ENCODE data around the gene OR8K1. TPM values are rescaled to one million over a fixed set of nuclear protein-coding genes. Genes with fewer than 3 reads are reported as not detected.

Gene OR8K1
- not detected for total RNA-seq
- not detected for polyA plus RNA-seq
- long read RNA-seq, donor 1 = 0 reads
- long read RNA-seq, donor 2 = 0 reads
- long read RNA-seq, donor 3 = 0 reads
- long read RNA-seq, donor 4 = 0 reads
- long read RNA-seq, donor 5 = 0 reads

DNA sequence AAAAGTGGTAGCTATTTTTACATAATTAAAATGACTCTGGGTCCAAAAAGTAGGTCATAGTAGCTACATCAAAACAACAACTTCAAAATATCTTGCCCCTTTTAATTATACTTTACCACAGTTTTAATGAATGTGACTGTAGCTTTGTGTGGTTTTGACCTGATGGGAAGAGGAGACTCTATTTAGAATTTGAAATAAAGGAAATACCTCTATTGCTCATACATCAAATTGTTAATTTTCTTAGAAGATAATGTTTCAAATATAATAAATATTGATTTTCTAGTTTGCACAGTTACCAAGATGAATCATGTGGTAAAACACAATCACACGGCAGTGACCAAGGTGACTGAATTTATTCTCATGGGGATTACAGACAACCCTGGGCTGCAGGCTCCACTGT lies at the start of gene OR8K1:
Gene OR8K1, plus strand, starts transcription at position 301 of the 400 bp plus-strand sequence. Its CDS starts 0 bp downstream, at position 301.
- no peaks in the 10 kb centered on the region for H3K9me3 ChIP-seq (ENCODE audit: control insufficient read depth in 4 of 4, insufficient read depth in 3 of 4, low read length in 3 of 4)
- H3K4me3 ChIP-seq = no peak within 1 kb of the TSS
- no peak for ATAC-seq (ENCODE audit: insufficient read depth, low FRiP score)
- no peaks in the 10 kb centered on the region for H3K27me3 ChIP-seq (ENCODE audit: control insufficient read depth in 3 of 3, insufficient read depth in 3 of 3, low read length in 2 of 3)
- no peaks in the 10 kb centered on the region for H3K36me3 ChIP-seq (ENCODE audit: control insufficient read depth in 4 of 4, insufficient read depth in 4 of 4, low read length in 4 of 4)
- DNase-seq = no peak
- WGBS, 2 donors = 90 to 100% methylated on average over 1 of the region's 1 CpG
- TF ChIP-seq, protein P1, sequence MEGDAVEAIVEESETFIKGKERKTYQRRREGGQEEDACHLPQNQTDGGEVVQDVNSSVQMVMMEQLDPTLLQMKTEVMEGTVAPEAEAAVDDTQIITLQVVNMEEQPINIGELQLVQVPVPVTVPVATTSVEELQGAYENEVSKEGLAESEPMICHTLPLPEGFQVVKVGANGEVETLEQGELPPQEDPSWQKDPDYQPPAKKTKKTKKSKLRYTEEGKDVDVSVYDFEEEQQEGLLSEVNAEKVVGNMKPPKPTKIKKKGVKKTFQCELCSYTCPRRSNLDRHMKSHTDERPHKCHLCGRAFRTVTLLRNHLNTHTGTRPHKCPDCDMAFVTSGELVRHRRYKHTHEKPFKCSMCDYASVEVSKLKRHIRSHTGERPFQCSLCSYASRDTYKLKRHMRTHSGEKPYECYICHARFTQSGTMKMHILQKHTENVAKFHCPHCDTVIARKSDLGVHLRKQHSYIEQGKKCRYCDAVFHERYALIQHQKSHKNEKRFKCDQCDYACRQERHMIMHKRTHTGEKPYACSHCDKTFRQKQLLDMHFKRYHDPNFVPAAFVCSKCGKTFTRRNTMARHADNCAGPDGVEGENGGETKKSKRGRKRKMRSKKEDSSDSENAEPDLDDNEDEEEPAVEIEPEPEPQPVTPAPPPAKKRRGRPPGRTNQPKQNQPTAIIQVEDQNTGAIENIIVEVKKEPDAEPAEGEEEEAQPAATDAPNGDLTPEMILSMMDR (IDR thresholded peaks at IDR 0.05; ENCODE audit: control extremely low read depth, extremely low read depth) = no peak
- no peak within 1 kb of the TSS for H3K9ac ChIP-seq (ENCODE audit: insufficient read depth in 1 of 2, low read length in 2 of 2)
- H3K27ac ChIP-seq (ENCODE audit: low read depth in 1 of 2, low read length in 1 of 2) = no peak within 1 kb of the TSS
- no peaks in the 10 kb centered on the region for H3K4me1 ChIP-seq (ENCODE audit: control insufficient read depth in 5 of 5, insufficient read depth in 5 of 5, low read length in 5 of 5)

DNA sequence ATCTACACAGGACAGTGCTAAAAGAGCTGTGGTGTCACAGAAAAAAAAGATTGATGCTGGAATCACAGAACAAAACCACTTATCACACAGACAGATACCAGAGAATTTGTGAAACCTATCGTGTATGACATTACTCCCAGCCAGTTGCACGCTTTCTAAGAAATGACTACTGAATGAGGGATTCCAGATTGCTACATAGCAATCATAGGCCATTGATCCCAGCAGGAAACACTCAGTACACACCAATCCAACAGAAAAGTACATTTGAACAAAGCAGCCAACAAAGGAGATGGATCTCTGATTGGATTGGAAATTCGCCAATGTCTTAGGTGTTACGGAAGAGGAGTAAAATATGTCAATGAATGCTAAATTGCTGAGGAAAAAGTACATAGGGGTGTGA lies 48.9 kb upstream of the OR8K1 start:
- Histone ChIP-seq H3K9ac (ENCODE audit: insufficient read depth in 1 of 2, low read length in 2 of 2) (no peak overlapping the region), H3K4me1 (ENCODE audit: control insufficient read depth in 5 of 5, insufficient read depth in 5 of 5, low read length in 5 of 5) (no peaks in the 10 kb centered on the region), H3K36me3 (ENCODE audit: control insufficient read depth in 4 of 4, insufficient read depth in 4 of 4, low read length in 4 of 4) (no peaks in the 10 kb centered on the region), H3K9me3 (ENCODE audit: control insufficient read depth in 4 of 4, insufficient read depth in 3 of 4, low read length in 3 of 4) (no peaks in the 10 kb centered on the region), H3K27me3 (ENCODE audit: control insufficient read depth in 3 of 3, insufficient read depth in 3 of 3, low read length in 2 of 3) (no peaks in the 10 kb centered on the region), H3K27ac (ENCODE audit: low read depth in 1 of 2, low read length in 1 of 2) (no peak overlapping the region), H3K4me3 (no peak overlapping the region)
- DNase-seq (no peak), ATAC-seq (ENCODE audit: insufficient read depth, low FRiP score) (no peak)
- TF ChIP-seq, protein P1 (IDR thresholded peaks at IDR 0.05; ENCODE audit: control extremely low read depth, extremely low read depth) = no peak
- whole genome bisulfite sequencing, 2 donors = 87 to 91% methylated on average over 4 of the region's 4 CpGs

DNA sequence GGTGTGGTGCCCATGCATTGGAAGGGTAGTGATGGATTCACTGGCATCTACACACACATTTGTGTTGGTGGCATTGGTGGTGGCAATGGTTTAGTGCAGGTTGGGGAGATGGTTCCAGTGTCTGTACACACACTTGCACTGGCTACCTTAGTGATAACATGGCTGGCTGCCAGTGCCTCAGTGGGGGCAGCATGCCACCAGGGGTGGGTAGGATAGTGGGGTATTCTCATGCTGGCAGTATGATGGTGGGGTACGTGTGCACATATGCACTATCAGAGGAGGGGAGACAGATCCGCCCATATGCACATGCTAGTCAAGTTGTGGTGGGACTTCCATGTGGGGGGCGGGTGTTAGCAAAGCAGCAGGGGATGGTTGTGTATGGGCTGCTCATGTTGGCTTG lies 38.0 kb upstream of the OR8K1 start:
- DNase-seq (no peak), ATAC-seq (ENCODE audit: insufficient read depth, low FRiP score) (no peak)
- Histone ChIP-seq H3K36me3 (ENCODE audit: control insufficient read depth in 4 of 4, insufficient read depth in 4 of 4, low read length in 4 of 4) (no peaks in the 10 kb centered on the region), H3K27me3 (ENCODE audit: control insufficient read depth in 3 of 3, insufficient read depth in 3 of 3, low read length in 2 of 3) (no peaks in the 10 kb centered on the region), H3K4me1 (ENCODE audit: control insufficient read depth in 5 of 5, insufficient read depth in 5 of 5, low read length in 5 of 5) (no peaks in the 10 kb centered on the region), H3K27ac (ENCODE audit: low read depth in 1 of 2, low read length in 1 of 2) (no peak overlapping the region), H3K9ac (ENCODE audit: insufficient read depth in 1 of 2, low read length in 2 of 2) (no peak overlapping the region), H3K4me3 (no peak overlapping the region), H3K9me3 (ENCODE audit: control insufficient read depth in 4 of 4, insufficient read depth in 3 of 4, low read length in 3 of 4) (peaks cover 0 to 8% (median 5%) of the 10 kb centered on the region in 4 donors)
- TF ChIP-seq, protein P1 (IDR thresholded peaks at IDR 0.05; ENCODE audit: control extremely low read depth, extremely low read depth) = no peak
- WGBS, 2 donors = 84 to 88% methylated on average over 3 of the region's 3 CpGs

DNA sequence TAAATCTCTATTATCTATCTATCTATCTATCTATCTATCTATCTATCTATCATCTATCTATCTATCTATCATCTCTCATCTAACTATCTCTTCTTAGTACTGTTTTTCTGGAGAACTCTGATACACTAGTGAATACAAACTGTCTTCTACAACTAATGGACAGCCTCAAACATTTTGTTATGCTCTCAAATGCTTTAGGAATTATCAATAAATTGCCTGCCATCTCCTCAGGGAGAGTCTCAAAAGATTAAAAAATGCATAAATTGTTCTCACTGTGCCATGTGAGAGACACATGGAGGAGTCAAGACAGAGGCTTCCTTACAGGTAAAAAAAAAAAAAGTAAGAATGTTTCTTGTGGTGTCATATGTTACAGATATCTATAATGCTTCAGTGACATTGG lies 31.0 kb upstream of the OR8K1 start, which contains the start of gene OR8K3:
Gene OR8K3, plus strand, starts transcription at position 301 of the 400 bp plus-strand sequence. CDS start 3,163 bp downstream, outside the sequence.
- no peak for ATAC-seq (ENCODE audit: insufficient read depth, low FRiP score)
- H3K36me3 ChIP-seq (ENCODE audit: control insufficient read depth in 4 of 4, insufficient read depth in 4 of 4, low read length in 4 of 4) = no peaks in the 10 kb centered on the region
- no peak within 1 kb of the TSS for H3K9ac ChIP-seq (ENCODE audit: insufficient read depth in 1 of 2, low read length in 2 of 2)
- DNase-seq = no peak
- TF ChIP-seq, protein P1 (IDR thresholded peaks at IDR 0.05; ENCODE audit: control extremely low read depth, extremely low read depth) = no peak
- no peak within 1 kb of the TSS for H3K4me3 ChIP-seq
- peaks cover 0 to 4% (median 2%) of the 10 kb centered on the region in 4 donors for H3K9me3 ChIP-seq (ENCODE audit: control insufficient read depth in 4 of 4, insufficient read depth in 3 of 4, low read length in 3 of 4)
- H3K4me1 ChIP-seq (ENCODE audit: control insufficient read depth in 5 of 5, insufficient read depth in 5 of 5, low read length in 5 of 5) = no peaks in the 10 kb centered on the region
- H3K27me3 ChIP-seq (ENCODE audit: control insufficient read depth in 3 of 3, insufficient read depth in 3 of 3, low read length in 2 of 3) = no peaks in the 10 kb centered on the region
- H3K27ac ChIP-seq (ENCODE audit: low read depth in 1 of 2, low read length in 1 of 2) = no peak within 1 kb of the TSS
